ENCODE data around the gene COBL.

Gene COBL

DNA sequence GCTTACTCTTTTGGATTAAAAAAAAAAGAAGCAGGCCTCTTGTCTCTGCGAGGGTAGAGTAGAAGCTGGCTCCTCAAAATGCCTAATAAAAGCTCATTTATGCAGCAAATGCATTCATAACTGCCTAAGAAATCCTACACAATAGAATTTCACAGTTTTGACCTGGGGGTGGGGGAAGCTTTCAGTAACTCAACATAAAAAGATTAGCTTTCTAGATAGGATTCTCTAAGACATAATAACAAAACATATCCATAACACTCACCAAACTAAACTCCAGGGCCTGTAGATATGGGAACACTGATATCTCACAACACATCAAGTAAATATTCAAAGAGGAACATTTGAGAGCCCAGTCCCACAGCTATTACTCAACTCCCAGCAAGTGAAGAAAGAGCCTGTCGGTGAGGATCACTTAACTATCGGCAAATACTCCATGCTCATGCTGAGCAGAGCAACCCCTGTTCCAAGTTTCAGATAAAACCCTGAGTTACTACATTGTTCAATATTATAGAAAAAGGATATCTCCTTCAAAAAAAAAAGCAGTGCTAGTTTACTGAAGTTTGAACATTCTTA lies 88.1 kb downstream of the COBL start:
- TF ChIP-seq NFIC (IDR thresholded peaks at IDR 0.05) (no peak), YY1 (IDR thresholded peaks at IDR 0.05; ENCODE audit: low read depth) (no peak), FOXM1 (IDR thresholded peaks at IDR 0.05; ENCODE audit: borderline replicate concordance, low read depth) (no peak), TEAD4 (IDR thresholded peaks at IDR 0.05) (no peak), ZBTB7A (IDR thresholded peaks at IDR 0.05; ENCODE audit: low read depth) (no peak), CEBPB (IDR thresholded peaks at IDR 0.05) (no peak), EP300 (IDR thresholded peaks at IDR 0.05; ENCODE audit: borderline replicate concordance) (no peak), CREB1 (IDR thresholded peaks at IDR 0.05; ENCODE audit: low read depth) (no peak), EGR1 (IDR thresholded peaks at IDR 0.05) (no peak), RAD21 (IDR thresholded peaks at IDR 0.05; ENCODE audit: low read depth) (no peak), TCF12 (IDR thresholded peaks at IDR 0.05; ENCODE audit: low read depth) (no peak), TAF1 (IDR thresholded peaks at IDR 0.05; ENCODE audit: low read depth) (no peak)
- TF ChIP-seq, protein P1, sequence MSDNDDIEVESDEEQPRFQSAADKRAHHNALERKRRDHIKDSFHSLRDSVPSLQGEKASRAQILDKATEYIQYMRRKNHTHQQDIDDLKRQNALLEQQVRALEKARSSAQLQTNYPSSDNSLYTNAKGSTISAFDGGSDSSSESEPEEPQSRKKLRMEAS (IDR thresholded peaks at IDR 0.05), result no peak
- TF ChIP-seq, protein P2, sequence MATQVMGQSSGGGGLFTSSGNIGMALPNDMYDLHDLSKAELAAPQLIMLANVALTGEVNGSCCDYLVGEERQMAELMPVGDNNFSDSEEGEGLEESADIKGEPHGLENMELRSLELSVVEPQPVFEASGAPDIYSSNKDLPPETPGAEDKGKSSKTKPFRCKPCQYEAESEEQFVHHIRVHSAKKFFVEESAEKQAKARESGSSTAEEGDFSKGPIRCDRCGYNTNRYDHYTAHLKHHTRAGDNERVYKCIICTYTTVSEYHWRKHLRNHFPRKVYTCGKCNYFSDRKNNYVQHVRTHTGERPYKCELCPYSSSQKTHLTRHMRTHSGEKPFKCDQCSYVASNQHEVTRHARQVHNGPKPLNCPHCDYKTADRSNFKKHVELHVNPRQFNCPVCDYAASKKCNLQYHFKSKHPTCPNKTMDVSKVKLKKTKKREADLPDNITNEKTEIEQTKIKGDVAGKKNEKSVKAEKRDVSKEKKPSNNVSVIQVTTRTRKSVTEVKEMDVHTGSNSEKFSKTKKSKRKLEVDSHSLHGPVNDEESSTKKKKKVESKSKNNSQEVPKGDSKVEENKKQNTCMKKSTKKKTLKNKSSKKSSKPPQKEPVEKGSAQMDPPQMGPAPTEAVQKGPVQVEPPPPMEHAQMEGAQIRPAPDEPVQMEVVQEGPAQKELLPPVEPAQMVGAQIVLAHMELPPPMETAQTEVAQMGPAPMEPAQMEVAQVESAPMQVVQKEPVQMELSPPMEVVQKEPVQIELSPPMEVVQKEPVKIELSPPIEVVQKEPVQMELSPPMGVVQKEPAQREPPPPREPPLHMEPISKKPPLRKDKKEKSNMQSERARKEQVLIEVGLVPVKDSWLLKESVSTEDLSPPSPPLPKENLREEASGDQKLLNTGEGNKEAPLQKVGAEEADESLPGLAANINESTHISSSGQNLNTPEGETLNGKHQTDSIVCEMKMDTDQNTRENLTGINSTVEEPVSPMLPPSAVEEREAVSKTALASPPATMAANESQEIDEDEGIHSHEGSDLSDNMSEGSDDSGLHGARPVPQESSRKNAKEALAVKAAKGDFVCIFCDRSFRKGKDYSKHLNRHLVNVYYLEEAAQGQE (IDR thresholded peaks at IDR 0.05; ENCODE audit: low read depth), result no peak
- TF ChIP-seq, protein P3, sequence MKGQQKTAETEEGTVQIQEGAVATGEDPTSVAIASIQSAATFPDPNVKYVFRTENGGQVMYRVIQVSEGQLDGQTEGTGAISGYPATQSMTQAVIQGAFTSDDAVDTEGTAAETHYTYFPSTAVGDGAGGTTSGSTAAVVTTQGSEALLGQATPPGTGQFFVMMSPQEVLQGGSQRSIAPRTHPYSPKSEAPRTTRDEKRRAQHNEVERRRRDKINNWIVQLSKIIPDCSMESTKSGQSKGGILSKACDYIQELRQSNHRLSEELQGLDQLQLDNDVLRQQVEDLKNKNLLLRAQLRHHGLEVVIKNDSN (IDR thresholded peaks at IDR 0.05), result no peak

DNA sequence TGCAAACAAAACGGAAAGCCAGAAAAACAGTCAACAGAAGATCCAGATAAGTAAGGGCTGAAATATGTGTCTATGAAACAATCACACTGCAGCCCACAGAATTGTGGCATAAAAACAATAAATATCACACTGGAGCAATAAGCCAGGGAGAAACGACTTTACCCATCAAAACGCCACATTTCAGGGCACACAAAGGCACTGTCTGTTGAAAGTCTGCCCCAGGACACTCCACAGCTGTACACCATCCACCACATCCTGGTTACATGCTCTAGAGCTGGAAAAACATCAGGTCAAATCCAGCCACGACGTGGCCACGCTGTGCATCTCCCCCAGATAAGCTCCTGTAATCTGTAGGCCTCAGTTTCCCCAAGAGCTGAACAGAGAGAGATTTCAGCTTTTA lies 88.7 kb downstream of the COBL start:
- TF ChIP-seq TAF1 (IDR thresholded peaks at IDR 0.05; ENCODE audit: low read depth), result no peak
- TF ChIP-seq, protein P1 (IDR thresholded peaks at IDR 0.05), result no peak
- TF ChIP-seq CEBPB (IDR thresholded peaks at IDR 0.05), result no peak
- no peak for TF ChIP-seq FOXM1 (IDR thresholded peaks at IDR 0.05; ENCODE audit: borderline replicate concordance, low read depth)
- no peak for TF ChIP-seq CREB1 (IDR thresholded peaks at IDR 0.05; ENCODE audit: low read depth)
- TF ChIP-seq, protein P2 (IDR thresholded peaks at IDR 0.05; ENCODE audit: low read depth), result no peak
- TF ChIP-seq EGR1 (IDR thresholded peaks at IDR 0.05), result no peak
- TF ChIP-seq, protein P3 (IDR thresholded peaks at IDR 0.05), result no peak
- TF ChIP-seq YY1 (IDR thresholded peaks at IDR 0.05; ENCODE audit: low read depth), result no peak
- no peak for TF ChIP-seq RAD21 (IDR thresholded peaks at IDR 0.05; ENCODE audit: low read depth)
- no peak for TF ChIP-seq EP300 (IDR thresholded peaks at IDR 0.05; ENCODE audit: borderline replicate concordance)
- no peak for TF ChIP-seq ZBTB7A (IDR thresholded peaks at IDR 0.05; ENCODE audit: low read depth)
- TF ChIP-seq TCF12 (IDR thresholded peaks at IDR 0.05; ENCODE audit: low read depth), result no peak
- TF ChIP-seq NFIC (IDR thresholded peaks at IDR 0.05), result no peak
- no peak for TF ChIP-seq TEAD4 (IDR thresholded peaks at IDR 0.05)

DNA sequence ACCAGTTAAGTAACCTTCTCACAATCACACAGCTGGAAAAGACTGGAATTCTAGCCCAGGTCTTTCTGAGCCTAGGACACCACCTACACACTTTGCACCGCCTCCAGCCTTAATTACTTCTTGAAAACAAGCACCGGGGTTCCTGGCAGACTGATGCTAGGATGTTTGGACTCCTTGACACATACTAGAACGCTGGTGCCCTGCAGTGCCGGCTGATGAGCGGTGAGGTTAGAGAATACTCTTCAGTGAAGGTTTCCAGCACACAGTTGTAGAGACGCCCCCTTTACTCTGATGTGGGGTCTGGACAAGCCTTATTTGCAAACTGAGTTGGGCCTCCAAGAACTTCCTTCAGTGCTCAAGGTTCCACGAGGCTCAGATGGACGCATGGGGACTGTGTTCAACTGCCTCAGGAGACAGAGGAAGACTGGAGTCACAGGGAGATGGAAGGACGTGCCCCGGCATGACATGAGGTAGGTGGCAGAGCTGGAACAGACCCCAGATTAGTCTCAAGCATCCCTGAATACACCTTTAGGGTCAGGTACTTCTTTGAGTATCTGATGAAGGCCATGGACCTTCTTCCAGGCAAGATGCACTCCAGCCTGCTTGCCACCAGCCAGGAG lies 89.6 kb downstream of the COBL start:
- TF ChIP-seq, protein P3 (IDR thresholded peaks at IDR 0.05), result no peak
- TF ChIP-seq RAD21 (IDR thresholded peaks at IDR 0.05; ENCODE audit: low read depth) (no peak), FOXM1 (IDR thresholded peaks at IDR 0.05; ENCODE audit: borderline replicate concordance, low read depth) (no peak), CEBPB (IDR thresholded peaks at IDR 0.05) (no peak), TEAD4 (IDR thresholded peaks at IDR 0.05) (no peak), ZBTB7A (IDR thresholded peaks at IDR 0.05; ENCODE audit: low read depth) (no peak), TAF1 (IDR thresholded peaks at IDR 0.05; ENCODE audit: low read depth) (no peak), TCF12 (IDR thresholded peaks at IDR 0.05; ENCODE audit: low read depth) (no peak), CREB1 (IDR thresholded peaks at IDR 0.05; ENCODE audit: low read depth) (no peak), EGR1 (IDR thresholded peaks at IDR 0.05) (no peak), EP300 (IDR thresholded peaks at IDR 0.05; ENCODE audit: borderline replicate concordance) (no peak), NFIC (IDR thresholded peaks at IDR 0.05) (no peak), YY1 (IDR thresholded peaks at IDR 0.05; ENCODE audit: low read depth) (no peak)
- TF ChIP-seq, protein P2 (IDR thresholded peaks at IDR 0.05; ENCODE audit: low read depth), result no peak
- TF ChIP-seq, protein P1 (IDR thresholded peaks at IDR 0.05), result no peak
